Endothelial cell of umbilical vein (primary cell): Measurements from ENCODE around the gene PASK.

Experiments used
- CTCF ChIP-seq, 2 donors: IDR thresholded peaks; 1 replicate in 1 of 2; 2 replicates in 1 of 2; pipeline ENCODE4 v1.5.1; 2011; ENCODE audit warnings: low read length in 2 of 2, mild to moderate bottlenecking in 2 of 2, moderate library complexity in 2 of 2, control low read depth in 1 of 2, inconsistent platforms in 1 of 2, low read depth in 1 of 2; ENCODE audit not compliant: insufficient read depth in 1 of 2; ENCODE audit errors: extremely low read depth in 1 of 2
- EZH2 ChIP-seq: IDR thresholded peaks from 2 replicates; pipeline ENCODE4 v1.6.1; 2012; ENCODE audit warnings: borderline replicate concordance, low read depth, mild to moderate bottlenecking, moderate library complexity, low read length, inconsistent platforms; ENCODE audit not compliant: severe bottlenecking
- FOS ChIP-seq: IDR thresholded peaks from 2 replicates; pipeline ENCODE4 v1.6.1; 2011; ENCODE audit warnings: mild to moderate bottlenecking, low read length, moderate library complexity, borderline replicate concordance; ENCODE audit not compliant: insufficient read depth
- JUN ChIP-seq: IDR thresholded peaks from 2 replicates; pipeline ENCODE4 v1.6.1; 2011; ENCODE audit warnings: borderline replicate concordance, low read depth; ENCODE audit not compliant: insufficient read length, insufficient read depth
- MAX ChIP-seq: IDR thresholded peaks from 2 replicates; pipeline ENCODE4 v1.6.1; 2011; ENCODE audit not compliant: insufficient read depth, insufficient read length
- MYC ChIP-seq: IDR thresholded peaks from one replicate; pipeline ENCODE4 v1.6.1; 2011; ENCODE audit warnings: mild to moderate bottlenecking, low read depth, low read length
- POLR2A ChIP-seq: IDR thresholded peaks from 2 replicates; pipeline ENCODE4 v1.6.1; 2012; ENCODE audit warnings: low read depth, mild to moderate bottlenecking, control low read depth, low read length
- POLR2AphosphoS5 ChIP-seq: IDR thresholded peaks from 2 replicates; pipeline ENCODE4 v1.6.1; 2012; ENCODE audit warnings: low read depth, mild to moderate bottlenecking, control low read depth, low read length, moderate library complexity; ENCODE audit not compliant: insufficient read depth

GRCh38 chr2:241070811-241071676 lies 78.2 kb downstream of the PASK start:
- TF ChIP-seq EZH2 (no peak), CTCF (IDR thresholded peaks at IDR 0.05; ENCODE audit: extremely low read depth in 1 of 2, insufficient read depth in 1 of 2, low read depth in 1 of 2, low read length in 2 of 2) (no peak), POLR2AphosphoS5 (no peak), POLR2A (no peak), FOS (no peak), MYC (no peak), MAX (no peak), JUN (no peak)
